Neutrophil (primary cell): Measurements from ENCODE around the gene CENATAC.
A peak's percentile ranks its signal among the peaks of the same experiment; 100 is the strongest.
"Not testable (repeated sequence)": the region's sequence is repeated elsewhere in the genome, so short reads cannot be mapped to it uniquely, and the experiment has no call there.

Experiments used
- H3K27ac ChIP-seq: fragments of 200-600 bp; sonication (generic); 2 replicates; pipeline ENCODE4 v1.5.1; 2016; ENCODE audit warnings: mild to moderate bottlenecking, moderate library complexity
- H3K27me3 ChIP-seq: fragments of 200-600 bp; sonication (generic); 2 replicates; pipeline ENCODE4 v1.6.0; 2016; ENCODE audit warnings: mild to moderate bottlenecking
- H3K36me3 ChIP-seq: fragments of 200-600 bp; sonication (generic); 2 replicates; pipeline ENCODE4 v1.5.1; 2017
- H3K4me1 ChIP-seq, 2 experiments: fragments of 200-600 bp in 1 of 2; sonication (generic) in 1 of 2; 1 replicate in 1 of 2; 2 replicates in 1 of 2; pipeline versions ENCODE4 v1.5.1 to v1.6.1; 2013 to 2016; ENCODE audit warnings: low read depth in 1 of 2, low read length in 1 of 2, mild to moderate bottlenecking in 1 of 2, moderate library complexity in 1 of 2; ENCODE audit not compliant: control insufficient read depth in 1 of 2, insufficient read depth in 1 of 2
- H3K4me3 ChIP-seq, 2 experiments: fragments of 200-600 bp in 1 of 2; sonication (generic) in 1 of 2; 1 replicate in 1 of 2; 2 replicates in 1 of 2; pipeline ENCODE4 v1.5.1; 2013 to 2016; ENCODE audit warnings: low read depth in 1 of 2, low read length in 1 of 2, mild to moderate bottlenecking in 1 of 2, moderate library complexity in 1 of 2
- H3K9me3 ChIP-seq: fragments of 200-600 bp; sonication (generic); 2 replicates; pipeline ENCODE4 v1.5.1; 2016
- TF ChIP-seq, protein P1 (sequence below): fragments of 200-600 bp; sonication (generic); IDR thresholded peaks from 2 replicates; pipeline ENCODE4 v1.5.1; 2016; ENCODE audit warnings: antibody characterized with exemption

Gene CENATAC

DNA sequence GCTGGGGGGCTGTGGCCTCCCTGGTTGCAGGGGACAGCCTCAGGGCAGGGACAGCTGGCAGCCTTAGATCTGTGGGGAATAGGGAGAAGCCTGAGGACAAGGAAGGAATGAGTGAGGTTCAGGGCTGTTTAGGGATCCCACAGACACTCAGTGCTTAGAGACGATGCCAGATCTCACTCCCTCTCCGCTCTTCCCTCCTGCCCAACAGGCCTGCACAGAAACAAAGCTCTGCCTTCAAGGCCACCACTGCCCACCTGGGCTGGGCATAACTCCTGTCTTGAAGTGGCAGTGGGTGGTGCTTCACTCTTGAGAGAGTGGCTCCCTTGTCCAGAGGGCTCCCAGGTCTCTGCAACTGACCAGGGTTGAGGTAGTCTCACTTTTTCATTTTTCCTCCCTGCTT is 13.1 kb upstream of the CENATAC start:
- Histone ChIP-seq H3K27ac (no peak overlapping the region), H3K4me3 (no peak overlapping the region), H3K9me3 (no peaks in the 10 kb centered on the region), H3K4me1 (peaks cover 6 to 8% of the 10 kb centered on the region in 2 experiments), H3K36me3 (no peaks in the 10 kb centered on the region), H3K27me3 (no peaks in the 10 kb centered on the region)
- TF ChIP-seq, protein P1, sequence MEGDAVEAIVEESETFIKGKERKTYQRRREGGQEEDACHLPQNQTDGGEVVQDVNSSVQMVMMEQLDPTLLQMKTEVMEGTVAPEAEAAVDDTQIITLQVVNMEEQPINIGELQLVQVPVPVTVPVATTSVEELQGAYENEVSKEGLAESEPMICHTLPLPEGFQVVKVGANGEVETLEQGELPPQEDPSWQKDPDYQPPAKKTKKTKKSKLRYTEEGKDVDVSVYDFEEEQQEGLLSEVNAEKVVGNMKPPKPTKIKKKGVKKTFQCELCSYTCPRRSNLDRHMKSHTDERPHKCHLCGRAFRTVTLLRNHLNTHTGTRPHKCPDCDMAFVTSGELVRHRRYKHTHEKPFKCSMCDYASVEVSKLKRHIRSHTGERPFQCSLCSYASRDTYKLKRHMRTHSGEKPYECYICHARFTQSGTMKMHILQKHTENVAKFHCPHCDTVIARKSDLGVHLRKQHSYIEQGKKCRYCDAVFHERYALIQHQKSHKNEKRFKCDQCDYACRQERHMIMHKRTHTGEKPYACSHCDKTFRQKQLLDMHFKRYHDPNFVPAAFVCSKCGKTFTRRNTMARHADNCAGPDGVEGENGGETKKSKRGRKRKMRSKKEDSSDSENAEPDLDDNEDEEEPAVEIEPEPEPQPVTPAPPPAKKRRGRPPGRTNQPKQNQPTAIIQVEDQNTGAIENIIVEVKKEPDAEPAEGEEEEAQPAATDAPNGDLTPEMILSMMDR, result no peak

DNA sequence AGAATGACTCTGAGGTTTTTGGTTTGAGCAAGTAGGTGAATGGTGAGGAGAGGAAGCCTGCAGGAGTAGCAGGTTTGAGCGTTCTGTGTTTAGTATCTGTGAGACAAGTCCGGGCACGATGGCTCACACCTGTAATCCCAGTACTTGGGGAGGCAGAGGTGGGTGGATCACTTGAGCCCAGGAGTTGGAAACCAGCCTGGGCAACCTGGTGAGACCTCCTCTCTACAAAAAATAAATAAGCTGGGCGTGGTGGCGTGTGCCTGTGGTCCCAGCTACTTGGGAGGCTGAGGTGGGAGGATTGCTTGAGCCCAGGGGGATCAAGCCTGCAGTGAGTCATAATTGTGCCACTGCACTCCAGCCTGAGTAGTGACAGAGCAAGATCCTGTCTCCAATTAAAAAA is 9.7 kb upstream of the CENATAC start:
- no peak overlapping the region for H3K4me3 ChIP-seq
- TF ChIP-seq, protein P1, result no peak

DNA sequence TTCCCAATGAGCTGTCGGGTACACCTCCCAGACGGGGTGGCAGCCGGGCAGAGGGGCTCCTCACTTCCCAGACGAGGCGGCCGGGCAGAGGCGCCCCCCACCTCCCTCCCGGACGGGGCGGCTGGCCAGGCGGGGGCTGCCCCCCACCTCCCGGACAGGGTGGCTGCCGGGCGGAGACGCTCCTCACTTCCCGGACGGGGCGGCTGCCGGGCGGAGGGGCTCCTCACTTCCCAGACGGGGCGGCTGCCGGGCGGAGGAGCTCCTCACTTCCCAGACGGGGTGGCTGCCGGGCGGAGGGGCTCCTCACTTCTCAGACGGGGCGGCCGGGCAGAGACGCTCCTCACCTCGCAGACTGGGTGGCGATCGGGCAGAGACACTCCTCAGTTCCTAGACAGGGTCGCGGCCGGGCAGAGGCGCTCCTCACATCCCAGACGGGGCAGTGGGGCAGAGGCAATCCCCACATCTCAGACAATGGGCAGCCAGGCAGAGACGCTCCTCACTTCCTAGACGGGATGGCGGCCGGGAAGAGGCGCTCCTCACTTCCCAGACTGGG is 6.4 kb upstream of the CENATAC start:
- H3K4me1 ChIP-seq, H3K36me3 ChIP-seq: not testable (repeated sequence)

More for the DNA sequence above, 9.7 kb upstream of the CENATAC start:
- Histone ChIP-seq H3K27ac (no peak overlapping the region), H3K36me3 (no peaks in the 10 kb centered on the region), H3K9me3 (no peaks in the 10 kb centered on the region), H3K4me1 (peaks cover 0 to 4% of the 10 kb centered on the region in 2 experiments), H3K27me3 (no peaks in the 10 kb centered on the region)

DNA sequence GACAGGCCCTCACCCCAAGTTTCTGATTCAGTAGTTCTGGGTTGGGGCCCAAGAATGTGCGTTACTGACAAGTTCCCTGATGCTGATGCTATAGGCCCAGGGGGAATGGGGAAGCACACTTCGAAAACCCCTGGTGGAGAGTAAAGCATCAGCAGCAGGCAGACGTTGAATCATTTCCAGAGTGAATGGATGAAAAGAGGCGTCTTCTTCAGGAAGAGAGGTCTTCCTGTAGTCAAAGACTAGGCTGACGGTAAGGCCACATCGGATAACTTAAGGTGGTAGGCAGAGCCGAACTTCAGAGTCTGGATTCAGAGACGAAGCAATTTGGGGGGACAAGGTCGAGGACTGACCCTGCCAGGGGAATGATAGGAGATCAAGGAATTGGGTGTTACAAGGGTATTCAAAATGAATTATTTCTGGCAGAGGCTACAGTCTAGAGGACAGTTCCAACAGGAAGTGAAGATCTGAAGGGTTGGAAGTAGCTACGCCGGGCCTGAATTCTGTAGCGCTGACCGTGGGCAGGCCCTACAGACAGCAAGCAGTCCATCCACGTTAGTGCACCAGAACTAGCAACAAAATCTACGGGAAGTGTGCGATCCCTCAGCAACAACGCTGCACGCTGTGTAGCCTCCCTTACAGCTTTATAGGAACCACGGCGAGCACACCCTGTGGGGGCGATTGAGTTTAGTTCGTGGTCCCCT is 862 bp upstream of the CENATAC start:
- TF ChIP-seq, protein P1, result no peak
- no peaks in the 10 kb centered on the region for H3K27me3 ChIP-seq

More for the DNA sequence above, 6.4 kb upstream of the CENATAC start:
- H3K27me3 ChIP-seq, H3K9me3 ChIP-seq, H3K27ac ChIP-seq, H3K4me3 ChIP-seq: not testable (repeated sequence)

DNA sequence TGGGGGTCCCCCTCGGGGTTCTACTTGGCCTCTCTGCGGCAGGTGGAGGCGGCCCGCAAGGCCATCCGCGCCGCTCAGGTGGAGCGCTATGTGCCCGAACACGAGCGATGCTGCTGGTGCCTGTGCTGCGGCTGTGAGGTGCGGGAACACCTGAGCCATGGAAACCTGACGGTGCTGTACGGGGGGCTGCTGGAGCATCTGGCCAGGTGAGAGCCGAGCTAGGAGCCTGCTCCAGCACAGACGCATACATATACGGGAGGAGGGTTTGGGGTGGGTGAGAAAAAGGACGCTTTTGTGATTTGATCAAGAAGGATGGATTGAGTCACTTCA is 415 bp downstream of the CENATAC start:
- TF ChIP-seq, protein P1, result no peak
- Histone ChIP-seq H3K4me1 (peaks cover 18 to 20% of the 10 kb centered on the region in 2 experiments), H3K4me3 (peak overlapping the region; percentile 65 to 76), H3K27ac (peak overlapping the region; percentile 77), H3K36me3 (peaks cover 31% of the 10 kb centered on the region), H3K9me3 (no peaks in the 10 kb centered on the region), H3K27me3 (no peaks in the 10 kb centered on the region)

More for the DNA sequence above, 862 bp upstream of the CENATAC start:
- Histone ChIP-seq H3K36me3 (peaks cover 22% of the 10 kb centered on the region), H3K4me3 (peak overlapping the region; percentile 65 to 76), H3K27ac (peak overlapping the region; percentile 77), H3K9me3 (no peaks in the 10 kb centered on the region), H3K4me1 (peaks cover 20 to 22% of the 10 kb centered on the region in 2 experiments)

DNA sequence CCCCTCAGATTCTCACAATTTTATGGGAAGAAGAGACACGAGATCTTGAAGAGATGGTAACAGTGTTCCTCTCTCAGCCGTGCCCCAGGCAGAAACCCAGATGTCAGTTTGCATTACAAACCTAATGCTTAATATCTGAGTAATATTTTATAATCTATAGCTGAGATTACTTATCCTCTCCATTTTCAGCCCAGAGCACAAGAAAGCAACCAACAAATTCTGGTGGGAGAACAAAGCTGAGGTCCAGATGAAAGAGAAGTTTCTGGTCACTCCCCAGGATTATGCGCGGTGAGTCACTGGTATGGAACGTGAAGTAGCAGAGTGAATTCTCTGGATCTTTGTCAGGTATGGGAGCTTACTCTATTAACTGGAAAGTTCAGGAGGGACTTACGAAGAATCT is 884 bp downstream of the CENATAC start:
- H3K36me3 ChIP-seq, result peaks cover 34% of the 10 kb centered on the region
- no peaks in the 10 kb centered on the region for H3K9me3 ChIP-seq
- H3K27ac ChIP-seq, result peak overlapping the region; percentile 77
- TF ChIP-seq, protein P1, result no peak
- H3K4me3 ChIP-seq, result peak overlapping the region; percentile 65 to 76
- H3K27me3 ChIP-seq, result no peaks in the 10 kb centered on the region
- peaks cover 18 to 20% of the 10 kb centered on the region in 2 experiments for H3K4me1 ChIP-seq
